Regular cardiac myocyte (primary cell): Measurements from ENCODE around the gene DNAJC11. TPM values are rescaled to one million over a fixed set of nuclear protein-coding genes. Genes with fewer than 3 reads are reported as not detected.

Source experiments
- total RNA-seq: library from RNA; depleted of rRNA; stranded (reverse); fragments of >200 nt; gene quantifications from 2 replicates; pipeline ENCODE4 v1.2.3, GENCODE V29; 2014

The DNAJC11 gene
- total RNA-seq = 35.5 and 42.6 TPM in 2 replicates

GRCh38 chr1:6701437-6702153, at the start of gene DNAJC11:
TSS of gene DNAJC11 (minus strand) at chr1:6701816. CDS start at chr1:6701800, 16 bp downstream.

GRCh38 chr1:6624710-6625583, 76.7 kb downstream of the DNAJC11 start, which contains the start of gene THAP3:
TSS of gene THAP3 (plus strand) at chr1:6624868. CDS start at chr1:6625219, 351 bp downstream.

GRCh38 chr1:6613361-6614018, 88.1 kb downstream of the DNAJC11 start, which contains the start of gene PHF13:
TSS of gene PHF13 (plus strand) at chr1:6613731. CDS start at chr1:6614067, 336 bp downstream.

GRCh38 chr1:6602669-6603237, 98.9 kb downstream of the DNAJC11 start, which contains the start of gene KLHL21:
TSS of gene KLHL21 (minus strand) at chr1:6602869. CDS start at chr1:6602817, 52 bp downstream.

Other genes with a start within 250 kb of the DNAJC11 start
- gene TNFRSF25, start 235.6 kb downstream of the DNAJC11 start, total RNA-seq = 5.0 and 6.8 TPM in 2 replicates
- gene PLEKHG5, start 210.1 kb downstream of the DNAJC11 start, total RNA-seq = 16.9 and 23.0 TPM in 2 replicates
- gene NOL9, start 147.3 kb downstream of the DNAJC11 start, total RNA-seq = 16.9 and 30.1 TPM in 2 replicates
- not detected in 2 replicates for gene TAS1R1, start 146.5 kb downstream of the DNAJC11 start, total RNA-seq
- gene ZBTB48, start 121.8 kb downstream of the DNAJC11 start, total RNA-seq = 15.5 and 15.9 TPM in 2 replicates
- 57.2 and 76.5 TPM in 2 replicates for gene KLHL21, start 98.9 kb downstream of the DNAJC11 start, total RNA-seq
- gene PHF13, start 88.1 kb downstream of the DNAJC11 start, total RNA-seq = 6.9 and 9.3 TPM in 2 replicates
- 22.4 and 24.0 TPM in 2 replicates for gene THAP3, start 76.9 kb downstream of the DNAJC11 start, total RNA-seq
- gene CAMTA1, start 83.6 kb upstream of the DNAJC11 start, total RNA-seq = 59.6 and 62.9 TPM in 2 replicates